Upper lobe of left lung (tissue), 6 donors: ENCODE results near the gene SLC9A9. TPM values are rescaled to one million over a fixed set of nuclear protein-coding genes. Genes with fewer than 3 reads are reported as not detected.
A peak's percentile ranks its signal among the peaks of the same experiment; 100 is the strongest.

ENCODE experiments used
- ATAC-seq, 2 donors: fragments of 200-7000 bp; cut with Tn5 transposase; one replicate each; pipeline ENCODE4 v1.9.1; 2022; ENCODE audit warnings: mild to moderate bottlenecking in 2 of 2, moderate library complexity in 2 of 2; ENCODE audit not compliant: low FRiP score in 2 of 2
- DNase-seq, 2 donors: peaks; one replicate each; pipeline ENCODE4 v3.0.0-alpha.2; 2019 to 2020
- H3K27ac ChIP-seq, 4 donors: fragments of 200-600 bp; sonication (generic); one replicate each; pipeline ENCODE4 v1.5.1; 2016 to 2019
- H3K27me3 ChIP-seq, 4 donors: fragments of 200-600 bp; sonication (generic); one replicate each; pipeline ENCODE4 v1.5.1; 2017 to 2019
- H3K36me3 ChIP-seq, 4 donors: fragments of 200-600 bp; sonication (generic); one replicate each; pipeline ENCODE4 v1.5.1; 2016 to 2019
- H3K4me1 ChIP-seq, 4 donors: fragments of 200-600 bp; sonication (generic); one replicate each; pipeline ENCODE4 v1.5.1; 2018 to 2019
- H3K4me3 ChIP-seq, 4 donors: fragments of 200-600 bp; sonication (generic); one replicate each; pipeline ENCODE4 v1.5.1; 2017 to 2019; ENCODE audit warnings: mild to moderate bottlenecking in 2 of 4, moderate library complexity in 1 of 4
- H3K9me3 ChIP-seq, 4 donors: fragments of 200-600 bp; sonication (generic); one replicate each; pipeline ENCODE4 v1.5.1; 2018 to 2019
- EP300 ChIP-seq, 4 donors: sonication (generic); formaldehyde crosslinking; IDR thresholded peaks; one replicate each; pipeline ENCODE4 v1.5.1; 2017; ENCODE audit warnings: antibody characterized with exemption in 4 of 4, control low read depth in 2 of 4
- POLR2A ChIP-seq, 4 donors: fragments of 450-650 bp; IDR thresholded peaks; one replicate each; pipeline ENCODE4 v1.5.1; 2016 to 2017; ENCODE audit warnings: antibody characterized with exemption in 4 of 4, mild to moderate bottlenecking in 2 of 4
- POLR2AphosphoS5 ChIP-seq, 2 donors: sonication (generic); formaldehyde crosslinking; IDR thresholded peaks; one replicate each; pipeline ENCODE4 v1.5.1; 2017; ENCODE audit warnings: antibody characterized with exemption in 2 of 2
- WGBS, 2 donors: methylation state at CpG; one replicate each; pipeline ENCODE4 v1.1.5; 2017 to 2018; 5-methylcytosine and 5-hydroxymethylcytosine counted together
- total RNA-seq, 6 donors: library from RNA; depleted of rRNA in 4 of 6; stranded (reverse); fragments of >200 nt in 4 of 6; gene quantifications; one replicate each; pipeline versions ENCODE4 v1.1.0 to v1.2.1, GENCODE V29; 2016 to 2021
- TF ChIP-seq, protein P1 (sequence below), 6 experiments: fragments of 450-650 bp in 4 of 6; fragments of 200-600 bp in 2 of 6; sonication (generic) in 2 of 6; IDR thresholded peaks; one replicate each; pipeline ENCODE4 v1.5.1; 2016 to 2019; ENCODE audit warnings: antibody characterized with exemption in 6 of 6
- donor health status: DM: no; HTN: no; CAD: no; lungs with moderate emphysema.
- donor health status: DM: no; HTN: yes; CAD: no; lungs with severe emphysema.

The SLC9A9 gene
- total RNA-seq, 6 donors from 2014 or later = 4.2 to 20.4 (median 8.7) TPM

DNA sequence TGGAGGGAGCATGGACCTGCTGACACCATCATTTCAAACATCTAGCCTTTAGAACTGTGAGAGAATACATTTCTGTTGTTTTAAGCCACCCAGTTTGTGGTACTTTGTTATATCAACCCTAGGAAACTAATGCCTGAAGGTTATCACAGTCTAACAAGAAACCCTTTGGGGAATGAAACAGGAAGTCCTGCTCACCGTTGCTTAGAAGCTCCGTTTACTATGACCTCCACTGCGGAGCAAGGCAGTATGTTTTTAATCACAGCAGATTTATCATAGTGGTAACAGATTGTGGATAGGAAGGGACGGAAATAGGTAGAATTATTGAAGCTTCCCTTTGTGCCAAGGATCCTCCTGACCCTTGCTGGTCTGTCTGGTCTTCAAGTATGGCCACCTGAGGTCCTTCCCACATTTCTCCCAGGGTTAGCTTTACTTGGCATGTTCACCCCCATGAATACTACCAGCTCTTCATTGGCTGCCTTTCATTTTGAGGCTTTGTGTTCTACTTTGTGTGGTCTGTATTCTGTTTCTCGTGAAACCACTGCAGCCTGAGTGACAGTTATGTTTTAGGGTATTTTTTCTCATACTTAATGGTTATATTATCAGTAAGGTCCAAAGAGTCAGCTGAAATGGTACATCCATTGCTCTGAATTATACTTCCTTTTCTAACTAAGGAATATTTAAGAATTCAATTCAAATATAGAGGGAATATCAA is 527.1 kb downstream of the SLC9A9 start:
- H3K27me3 ChIP-seq = no peaks in the 10 kb centered on the region
- no peaks in the 10 kb centered on the region for H3K36me3 ChIP-seq
- H3K4me1 ChIP-seq = no peaks in the 10 kb centered on the region
- no peak overlapping the region for H3K27ac ChIP-seq
- no peaks in the 10 kb centered on the region for H3K9me3 ChIP-seq
- ATAC-seq (no peak), DNase-seq (no peak)
- H3K4me3 ChIP-seq = no peak overlapping the region
- 68 to 74% methylated on average over 5 of the region's 5 CpGs for WGBS, 2 donors
- no peak for TF ChIP-seq POLR2A (IDR thresholded peaks at IDR 0.05)
- no peak for TF ChIP-seq EP300 (IDR thresholded peaks at IDR 0.05)

DNA sequence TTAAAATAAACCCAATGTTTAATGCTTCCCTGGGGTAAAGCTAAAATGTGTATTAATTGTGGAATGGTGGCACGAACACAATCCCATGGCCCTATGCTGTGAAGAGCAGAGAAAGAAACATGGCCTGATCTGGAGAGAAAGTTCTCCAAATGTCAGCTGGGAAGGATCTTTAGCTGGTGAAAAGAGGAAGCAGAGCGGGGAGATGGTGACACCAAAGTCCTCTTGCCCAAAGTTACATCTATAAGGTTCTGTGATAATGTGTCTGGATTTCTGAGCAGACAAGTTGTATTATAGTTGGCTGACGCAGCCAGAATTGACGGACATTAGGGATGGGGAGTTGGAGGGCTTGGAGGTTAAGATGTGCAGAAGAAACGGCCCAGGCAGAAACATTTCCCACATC is 532.5 kb downstream of the SLC9A9 start:
- DNase-seq = no peak
- Histone ChIP-seq H3K27me3 (no peaks in the 10 kb centered on the region), H3K36me3 (no peaks in the 10 kb centered on the region), H3K27ac (no peak overlapping the region), H3K9me3 (no peaks in the 10 kb centered on the region), H3K4me1 (no peaks in the 10 kb centered on the region), H3K4me3 (no peak overlapping the region)
- no peak for ATAC-seq
- TF ChIP-seq EP300 (IDR thresholded peaks at IDR 0.05) (no peak), POLR2A (IDR thresholded peaks at IDR 0.05) (no peak), POLR2AphosphoS5 (IDR thresholded peaks at IDR 0.05) (no peak)
- TF ChIP-seq, protein P1, sequence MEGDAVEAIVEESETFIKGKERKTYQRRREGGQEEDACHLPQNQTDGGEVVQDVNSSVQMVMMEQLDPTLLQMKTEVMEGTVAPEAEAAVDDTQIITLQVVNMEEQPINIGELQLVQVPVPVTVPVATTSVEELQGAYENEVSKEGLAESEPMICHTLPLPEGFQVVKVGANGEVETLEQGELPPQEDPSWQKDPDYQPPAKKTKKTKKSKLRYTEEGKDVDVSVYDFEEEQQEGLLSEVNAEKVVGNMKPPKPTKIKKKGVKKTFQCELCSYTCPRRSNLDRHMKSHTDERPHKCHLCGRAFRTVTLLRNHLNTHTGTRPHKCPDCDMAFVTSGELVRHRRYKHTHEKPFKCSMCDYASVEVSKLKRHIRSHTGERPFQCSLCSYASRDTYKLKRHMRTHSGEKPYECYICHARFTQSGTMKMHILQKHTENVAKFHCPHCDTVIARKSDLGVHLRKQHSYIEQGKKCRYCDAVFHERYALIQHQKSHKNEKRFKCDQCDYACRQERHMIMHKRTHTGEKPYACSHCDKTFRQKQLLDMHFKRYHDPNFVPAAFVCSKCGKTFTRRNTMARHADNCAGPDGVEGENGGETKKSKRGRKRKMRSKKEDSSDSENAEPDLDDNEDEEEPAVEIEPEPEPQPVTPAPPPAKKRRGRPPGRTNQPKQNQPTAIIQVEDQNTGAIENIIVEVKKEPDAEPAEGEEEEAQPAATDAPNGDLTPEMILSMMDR (IDR thresholded peaks at IDR 0.05) = no peak
- 81 to 86% methylated on average over 5 of the region's 5 CpGs for WGBS, 2 donors

DNA sequence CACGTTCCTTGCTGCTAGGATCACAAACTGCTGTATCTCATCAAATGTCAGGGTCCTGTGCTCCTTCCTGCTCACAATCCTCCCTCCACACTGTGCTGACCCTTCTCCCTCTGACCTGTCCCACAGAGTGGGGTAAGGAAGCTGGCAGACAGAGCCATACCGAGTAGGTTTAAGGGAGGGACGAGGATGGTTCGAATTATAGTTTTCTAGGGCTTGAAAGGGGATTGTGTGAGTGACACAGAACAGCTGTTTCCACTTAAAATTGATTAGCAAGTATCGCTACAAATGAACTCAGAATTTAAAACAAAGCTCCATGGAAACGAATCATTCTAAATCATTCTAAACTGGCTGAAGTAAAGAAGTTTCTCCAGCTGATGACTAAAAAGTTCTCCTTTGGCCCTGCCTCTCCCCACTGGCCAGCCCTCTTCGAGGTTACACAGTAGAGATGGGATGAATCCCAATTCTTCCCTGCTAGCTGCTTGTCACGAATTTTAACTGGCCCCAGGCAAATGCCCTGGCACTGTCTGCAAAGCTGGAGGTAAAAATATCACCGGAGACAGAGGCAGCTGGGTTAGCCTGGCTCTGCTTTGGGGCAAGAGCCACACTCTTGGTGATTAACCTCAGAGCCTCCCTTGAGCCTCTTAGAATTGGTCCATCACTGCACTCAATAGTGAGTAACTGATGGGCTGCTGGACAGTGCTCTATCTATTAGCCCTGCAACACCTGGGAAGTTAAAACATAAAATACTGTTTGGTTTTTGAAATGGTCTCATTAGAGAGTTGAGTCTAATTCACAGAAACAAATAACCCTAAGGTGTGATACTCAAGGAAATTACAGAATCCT is 533.8 kb downstream of the SLC9A9 start:
- Histone ChIP-seq H3K27ac (no peak overlapping the region), H3K27me3 (no peaks in the 10 kb centered on the region), H3K4me3 (no peak overlapping the region), H3K9me3 (no peaks in the 10 kb centered on the region), H3K4me1 (no peaks in the 10 kb centered on the region), H3K36me3 (no peaks in the 10 kb centered on the region)
- ATAC-seq = peak in 1 of 2 donors; percentile 40
- TF ChIP-seq, protein P1 (IDR thresholded peaks at IDR 0.05) = no peak
- TF ChIP-seq POLR2AphosphoS5 (IDR thresholded peaks at IDR 0.05) (no peak), POLR2A (IDR thresholded peaks at IDR 0.05) (no peak), EP300 (IDR thresholded peaks at IDR 0.05) (no peak)
- 76 to 81% methylated on average over 9 of the region's 9 CpGs for WGBS, 2 donors
- DNase-seq = no peak

DNA sequence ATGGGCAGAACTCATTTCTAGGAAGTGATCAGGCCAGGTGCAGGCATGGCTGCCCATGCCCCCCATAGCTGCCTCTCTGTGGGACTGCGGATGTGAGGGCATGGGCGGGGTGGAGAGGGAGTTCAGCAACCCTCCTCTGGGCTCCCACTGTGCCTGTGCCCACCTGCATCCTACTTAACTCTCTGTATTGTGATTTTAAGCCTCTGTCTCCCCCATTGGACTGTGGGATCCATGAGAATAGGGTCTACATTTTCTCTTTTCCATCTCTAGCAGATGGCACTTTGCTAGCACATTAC is 534.4 kb downstream of the SLC9A9 start:
- 92 to 100% methylated on average over 2 of the region's 2 CpGs for WGBS, 2 donors
- DNase-seq (peak in 1 of 2 donors; percentile 16), ATAC-seq (no peak)
- Histone ChIP-seq H3K27ac (no peak overlapping the region), H3K36me3 (no peaks in the 10 kb centered on the region), H3K4me3 (no peak overlapping the region), H3K27me3 (no peaks in the 10 kb centered on the region), H3K9me3 (no peaks in the 10 kb centered on the region), H3K4me1 (no peaks in the 10 kb centered on the region)
- TF ChIP-seq POLR2AphosphoS5 (IDR thresholded peaks at IDR 0.05) (no peak), POLR2A (IDR thresholded peaks at IDR 0.05) (no peak), EP300 (IDR thresholded peaks at IDR 0.05) (no peak)
- TF ChIP-seq, protein P1 (IDR thresholded peaks at IDR 0.05) = no peak

DNA sequence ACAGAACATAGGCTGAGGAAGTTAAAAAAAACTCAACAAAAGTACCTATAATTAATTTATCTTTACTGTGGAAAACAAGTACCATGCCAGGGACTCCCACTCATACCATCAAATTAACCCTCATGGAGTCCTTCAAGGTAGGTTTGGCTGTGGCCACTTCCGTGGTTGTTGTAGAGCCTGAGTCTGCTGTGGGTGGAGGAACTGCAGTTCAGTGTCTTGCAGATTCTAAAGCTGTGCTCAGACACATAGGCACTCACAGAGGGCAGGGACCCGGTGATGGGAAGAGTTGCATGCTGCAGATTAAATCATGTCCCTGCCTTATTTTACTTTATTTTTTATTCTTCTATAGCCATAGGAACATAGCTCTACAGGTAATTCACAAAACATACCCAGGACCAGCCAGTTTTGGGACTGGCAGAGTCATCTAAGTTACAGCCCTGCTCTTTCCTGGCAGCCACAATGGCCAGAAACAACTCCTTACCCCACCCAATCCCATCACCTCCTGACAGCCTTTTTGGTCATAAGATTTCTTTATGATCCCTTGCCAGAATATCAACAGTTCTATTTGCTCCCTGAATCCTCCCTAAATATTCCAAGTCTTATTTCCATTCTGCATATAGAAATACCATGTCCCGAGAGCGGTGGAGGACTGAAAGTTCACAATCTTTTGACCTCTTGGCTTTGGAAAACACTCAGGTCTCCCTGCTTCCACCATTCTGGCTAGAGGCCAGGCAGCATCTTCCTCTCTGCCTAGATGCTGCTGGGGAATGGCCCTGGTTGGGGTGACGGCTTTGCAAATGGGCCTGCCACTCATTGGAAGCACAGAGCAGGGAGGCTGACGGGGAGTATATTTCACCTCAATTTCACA is 535.0 kb downstream of the SLC9A9 start:
- Histone ChIP-seq H3K9me3 (no peaks in the 10 kb centered on the region), H3K4me1 (no peaks in the 10 kb centered on the region), H3K27ac (no peak overlapping the region), H3K4me3 (no peak overlapping the region), H3K27me3 (no peaks in the 10 kb centered on the region), H3K36me3 (no peaks in the 10 kb centered on the region)
- ATAC-seq (no peak), DNase-seq (no peak)
- no peak for TF ChIP-seq POLR2AphosphoS5 (IDR thresholded peaks at IDR 0.05)
- no peak for TF ChIP-seq EP300 (IDR thresholded peaks at IDR 0.05)
- no peak for TF ChIP-seq POLR2A (IDR thresholded peaks at IDR 0.05)
- TF ChIP-seq, protein P1 (IDR thresholded peaks at IDR 0.05) = no peak
- 86 to 93% methylated on average over 6 of the region's 6 CpGs for WGBS, 2 donors
